Urothelium cell line (cell line): ENCODE results near the gene WDR59.
"Not testable (repeated sequence)": the region's sequence is repeated elsewhere in the genome, so short reads cannot be mapped to it uniquely, and the experiment has no call there.

Experiments
- DNase-seq: peaks from one replicate; pipeline ENCODE4 v3.0.0; 2011; ENCODE audit warnings: low spot score, mixed read lengths
- FAIRE-seq: peaks from 2 replicates; lab custom pipeline; 2011; peaks lifted over from hg19 to GRCh38; lab: Jason Lieb, UNC

WDR59 gene

DNA sequence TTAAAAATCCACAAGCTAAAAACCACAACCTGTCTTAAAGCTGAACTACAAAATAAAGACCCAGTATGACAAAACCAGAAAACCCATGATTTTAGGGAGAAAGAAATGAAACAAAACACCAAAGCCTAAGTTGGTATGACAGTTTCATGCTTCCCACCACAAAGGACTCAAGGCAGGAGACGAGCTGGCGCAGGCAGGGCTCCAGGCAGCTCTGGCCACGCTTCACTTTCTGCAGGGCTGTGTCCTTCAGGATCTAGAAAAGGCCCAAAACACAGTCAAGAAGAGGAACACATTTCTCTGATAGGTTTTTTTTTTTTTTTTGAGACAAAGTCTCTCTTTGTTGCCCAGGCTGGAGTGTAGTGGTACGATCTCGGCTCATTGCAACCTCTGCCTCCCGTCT lies 75.3 kb downstream of the WDR59 start:
- DNase-seq (no peak), FAIRE-seq (no peak)

DNA sequence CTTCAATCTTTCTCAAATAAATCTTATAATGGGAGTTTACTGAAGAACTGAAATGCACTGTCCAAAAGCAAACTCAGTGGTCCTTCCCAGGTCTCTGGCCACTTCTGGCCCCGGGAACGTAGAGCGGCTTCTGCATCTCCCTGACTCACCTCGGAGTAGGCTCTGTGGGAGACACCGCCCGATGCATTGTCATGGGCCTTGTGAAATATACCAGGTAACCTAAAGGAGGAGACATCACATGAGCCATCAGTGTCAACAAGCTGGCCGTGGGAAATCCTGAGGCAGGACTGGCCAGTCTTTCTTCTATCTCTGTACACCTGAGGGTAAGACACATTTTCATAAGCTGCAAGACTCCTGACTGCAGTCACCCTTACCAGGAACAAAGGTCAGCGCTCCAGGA lies 76.2 kb downstream of the WDR59 start:
- FAIRE-seq, DNase-seq: not testable (repeated sequence)

GRCh38 chr16:74903901-74904678 lies 80.8 kb downstream of the WDR59 start:
- DNase-seq (no peak), FAIRE-seq (no peak)

DNA sequence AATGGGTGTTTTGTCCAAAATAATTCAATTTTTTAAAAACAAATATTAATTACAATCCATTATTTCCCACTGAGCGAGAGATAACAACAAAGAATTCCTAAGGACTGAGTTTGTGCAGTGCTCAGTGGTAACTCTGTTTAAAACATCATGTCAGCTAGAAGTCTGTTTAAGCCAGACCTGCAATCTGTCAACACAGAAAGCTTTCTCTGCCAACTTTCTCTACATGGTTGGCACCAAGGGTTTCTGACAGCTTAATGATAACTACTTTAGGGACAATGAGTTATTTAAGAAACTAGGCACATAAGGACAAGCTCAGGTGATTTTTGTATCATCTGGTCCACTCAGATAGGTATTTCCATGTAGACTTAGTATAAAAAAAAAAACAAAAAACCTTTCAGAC lies 81.8 kb downstream of the WDR59 start:
- DNase-seq = no peak
- no peak for FAIRE-seq

DNA sequence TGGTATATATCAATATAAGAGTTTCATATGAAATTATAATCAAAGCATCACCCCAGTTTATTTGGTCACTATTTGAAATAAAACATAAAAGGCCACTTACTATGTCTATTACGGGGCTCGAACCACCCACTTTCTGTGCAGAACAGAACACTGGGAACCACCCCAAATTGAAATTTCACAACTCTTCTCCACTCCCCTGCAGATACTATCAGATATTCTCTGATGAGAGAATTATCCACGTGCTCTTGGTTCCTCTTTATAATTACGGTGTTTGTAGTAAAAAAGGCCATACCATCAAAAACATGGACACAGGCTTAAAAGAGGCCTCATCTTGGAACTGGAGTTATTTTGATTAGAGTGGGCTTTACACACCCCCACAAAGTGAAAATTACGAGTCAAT lies 82.8 kb downstream of the WDR59 start:
- no peak for FAIRE-seq
- DNase-seq = no peak

GRCh38 chr16:74901606-74902005 lies 83.3 kb downstream of the WDR59 start:
- FAIRE-seq (no peak), DNase-seq (no peak)

GRCh38 chr16:74899816-74900215 lies 85.1 kb downstream of the WDR59 start:
- DNase-seq (no peak), FAIRE-seq (no peak)

GRCh38 chr16:74898659-74899058 lies 86.3 kb downstream of the WDR59 start:
- DNase-seq (no peak), FAIRE-seq (no peak)

DNA sequence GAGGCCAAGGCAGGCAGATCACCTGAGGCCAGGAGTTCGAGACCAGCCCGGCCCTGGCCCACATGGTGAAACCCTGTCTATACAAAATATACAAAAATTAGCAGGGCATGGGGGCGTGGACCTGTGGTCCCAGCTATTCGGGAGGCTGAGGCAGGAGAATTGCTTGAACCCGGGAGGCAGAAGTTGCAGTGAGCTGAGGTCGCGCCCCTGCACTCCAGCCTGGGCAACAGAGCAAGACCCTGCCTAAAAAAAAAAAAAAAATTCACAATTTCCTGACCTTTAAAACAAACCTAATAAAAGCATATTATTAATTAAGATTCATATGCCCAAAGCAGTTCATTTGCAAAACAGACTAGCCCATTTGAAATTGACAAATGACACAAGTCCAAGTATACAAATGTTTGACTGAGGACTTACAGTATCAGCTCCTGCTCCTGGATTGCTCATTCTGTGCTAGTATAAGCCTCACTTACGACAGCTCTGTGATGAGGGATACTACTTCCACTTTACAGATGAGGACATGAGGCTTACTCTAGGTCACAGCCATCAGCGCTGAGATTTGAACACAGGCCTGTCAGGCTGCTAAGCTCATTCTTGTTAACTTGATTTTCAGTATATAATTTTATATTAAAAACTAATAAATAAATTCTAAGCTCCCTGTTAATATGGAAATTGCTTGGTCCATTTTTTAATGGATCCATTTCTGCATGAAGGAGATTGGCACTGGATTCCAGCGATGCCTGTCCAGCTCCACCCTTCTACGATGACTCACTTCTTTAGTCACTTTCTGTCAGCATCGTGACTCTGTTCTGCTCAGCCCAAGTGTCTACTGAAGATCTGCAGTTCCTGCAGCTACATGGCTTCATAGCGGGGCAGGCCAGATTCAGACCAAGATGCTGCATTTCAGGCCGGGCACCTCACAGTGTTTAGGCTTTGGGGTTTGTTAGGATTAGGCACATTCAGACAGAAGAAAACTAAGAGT lies 88.2 kb downstream of the WDR59 start:
- FAIRE-seq (no peak), DNase-seq (peak; percentile 74)

DNA sequence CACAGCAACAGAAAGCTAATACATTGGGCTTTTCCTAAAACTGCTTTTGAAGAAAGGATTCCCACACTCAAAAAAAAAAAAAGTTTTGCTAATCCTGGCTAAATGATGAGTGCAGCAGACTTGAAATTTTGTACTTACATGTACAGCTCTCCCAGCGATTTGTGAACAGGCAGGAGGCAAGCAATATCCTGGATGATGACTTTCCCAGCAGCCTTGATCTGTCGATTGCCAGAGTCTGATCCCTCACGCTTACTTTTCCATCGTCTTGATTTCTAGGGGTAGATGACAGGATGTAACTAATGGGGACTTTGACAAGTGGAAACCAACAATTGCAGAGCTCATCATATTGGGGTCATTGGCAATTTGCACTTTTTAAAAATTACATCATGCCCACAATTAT lies 91.4 kb downstream of the WDR59 start:
- FAIRE-seq (no peak), DNase-seq (no peak)

GRCh38 chr16:74892574-74893461 lies 92.1 kb downstream of the WDR59 start:
- FAIRE-seq (no peak), DNase-seq (no peak)

GRCh38 chr16:74888888-74889287 lies 96.0 kb downstream of the WDR59 start:
- no peak for DNase-seq
- no peak for FAIRE-seq

DNA sequence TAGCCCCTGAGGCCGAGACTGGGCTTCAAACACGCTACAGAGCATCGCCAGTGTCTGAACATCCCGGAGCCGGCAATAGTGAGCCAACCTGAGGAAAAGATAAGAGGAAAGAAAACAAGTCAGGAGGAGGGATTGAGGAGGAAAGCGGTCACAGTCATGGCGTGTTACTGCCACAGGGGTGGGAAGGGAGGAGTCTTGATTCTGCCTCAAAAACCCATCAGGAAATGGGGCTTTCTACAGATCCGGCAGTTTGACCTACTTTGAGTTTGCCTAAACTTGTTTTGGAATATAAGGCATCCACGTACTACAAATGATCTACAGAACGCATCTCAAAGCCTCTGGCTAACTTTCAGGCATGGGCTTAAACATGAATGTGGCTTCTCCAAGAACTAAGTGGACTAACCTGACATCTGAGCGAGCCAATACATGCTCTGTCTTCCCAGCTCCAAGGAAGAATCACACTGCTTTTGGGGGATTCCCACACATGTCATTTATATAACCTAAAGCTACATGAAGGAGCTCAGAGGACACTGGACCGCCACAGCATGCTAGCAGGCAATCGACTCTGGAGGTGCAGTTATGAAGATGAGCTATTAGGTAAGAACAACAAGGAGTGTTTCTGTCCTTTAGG lies 96.6 kb downstream of the WDR59 start:
- no peak for DNase-seq
- FAIRE-seq = no peak

- DNase-seq (no peak), FAIRE-seq (no peak)
Observed at GRCh38 chr16:74887084-74887483, 97.8 kb downstream of the WDR59 start.

DNA sequence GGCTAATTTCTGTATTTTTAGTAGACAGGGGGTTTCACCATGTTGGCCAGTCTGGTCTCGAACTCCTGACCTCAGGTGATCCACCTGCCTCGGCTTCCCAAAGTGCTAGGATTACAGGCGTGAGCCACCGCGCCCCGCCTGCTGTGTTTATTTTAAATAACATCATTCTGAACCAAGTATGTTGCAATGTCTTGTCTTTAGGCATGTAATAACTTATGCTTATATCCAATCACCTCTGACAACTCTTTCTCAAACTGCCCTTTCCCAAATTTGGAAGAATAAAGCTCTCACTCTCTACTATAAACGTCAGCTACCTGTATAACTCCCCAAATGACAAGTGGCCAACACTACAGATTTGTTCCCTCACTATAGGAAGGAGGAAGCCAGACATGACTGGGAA lies 107.2 kb downstream of the WDR59 start:
- no peak for FAIRE-seq

GRCh38 chr16:74874912-74875546 lies 109.9 kb downstream of the WDR59 start:
- no peak for DNase-seq
- no peak for FAIRE-seq

More for the DNA sequence above, 107.2 kb downstream of the WDR59 start:
- DNase-seq = no peak

GRCh38 chr16:74874123-74874522 lies 110.8 kb downstream of the WDR59 start:
- DNase-seq = no peak
- no peak for FAIRE-seq

DNA sequence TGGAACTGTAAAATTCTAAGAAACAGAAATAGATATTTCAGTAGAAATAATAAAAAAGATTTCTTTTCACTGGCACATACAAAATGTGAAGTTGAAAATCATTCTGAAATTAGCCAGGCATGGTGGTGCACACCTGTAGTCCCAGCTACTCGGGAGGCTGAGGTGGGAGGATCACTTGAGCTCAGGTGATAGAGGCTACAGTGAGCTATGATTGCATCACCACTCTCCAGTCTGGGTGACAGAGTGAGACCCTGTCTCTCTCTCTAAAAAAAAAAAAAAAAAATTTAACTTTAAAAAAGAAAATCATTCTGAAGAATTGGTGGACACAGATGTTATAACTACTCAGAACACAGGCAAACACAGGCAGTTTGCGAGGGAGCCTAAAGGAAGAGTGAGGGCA lies 112.6 kb downstream of the WDR59 start:
- no peak for FAIRE-seq
- DNase-seq = no peak

- no peak for DNase-seq
- FAIRE-seq = no peak
Observed at GRCh38 chr16:74871608-74872007, 113.3 kb downstream of the WDR59 start.

DNA sequence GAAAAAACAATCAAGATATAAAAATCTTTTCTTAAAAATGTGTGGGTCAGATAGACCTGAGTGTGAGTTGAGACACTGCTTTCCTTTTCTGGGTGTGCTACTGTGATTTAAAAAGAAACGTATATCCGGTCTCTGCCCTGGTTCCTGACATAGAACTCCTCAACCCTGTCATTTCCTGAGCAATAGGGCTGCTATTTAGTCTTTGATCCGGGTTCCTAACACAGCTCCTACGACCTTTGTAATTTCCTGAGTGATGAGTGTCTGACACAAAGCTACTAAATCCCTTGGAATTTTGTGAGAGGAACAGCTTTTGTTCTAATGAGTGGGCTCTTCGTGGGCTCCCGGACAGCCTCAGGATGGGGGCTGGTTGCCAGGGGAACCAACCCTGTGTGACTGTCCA lies 116.4 kb downstream of the WDR59 start:
- DNase-seq (no peak), FAIRE-seq (no peak)
